Measurements from ENCODE around the gene IREB2. TPM values are rescaled to one million over a fixed set of nuclear protein-coding genes. Genes with fewer than 3 reads are reported as not detected.

The IREB2 gene, protein sequence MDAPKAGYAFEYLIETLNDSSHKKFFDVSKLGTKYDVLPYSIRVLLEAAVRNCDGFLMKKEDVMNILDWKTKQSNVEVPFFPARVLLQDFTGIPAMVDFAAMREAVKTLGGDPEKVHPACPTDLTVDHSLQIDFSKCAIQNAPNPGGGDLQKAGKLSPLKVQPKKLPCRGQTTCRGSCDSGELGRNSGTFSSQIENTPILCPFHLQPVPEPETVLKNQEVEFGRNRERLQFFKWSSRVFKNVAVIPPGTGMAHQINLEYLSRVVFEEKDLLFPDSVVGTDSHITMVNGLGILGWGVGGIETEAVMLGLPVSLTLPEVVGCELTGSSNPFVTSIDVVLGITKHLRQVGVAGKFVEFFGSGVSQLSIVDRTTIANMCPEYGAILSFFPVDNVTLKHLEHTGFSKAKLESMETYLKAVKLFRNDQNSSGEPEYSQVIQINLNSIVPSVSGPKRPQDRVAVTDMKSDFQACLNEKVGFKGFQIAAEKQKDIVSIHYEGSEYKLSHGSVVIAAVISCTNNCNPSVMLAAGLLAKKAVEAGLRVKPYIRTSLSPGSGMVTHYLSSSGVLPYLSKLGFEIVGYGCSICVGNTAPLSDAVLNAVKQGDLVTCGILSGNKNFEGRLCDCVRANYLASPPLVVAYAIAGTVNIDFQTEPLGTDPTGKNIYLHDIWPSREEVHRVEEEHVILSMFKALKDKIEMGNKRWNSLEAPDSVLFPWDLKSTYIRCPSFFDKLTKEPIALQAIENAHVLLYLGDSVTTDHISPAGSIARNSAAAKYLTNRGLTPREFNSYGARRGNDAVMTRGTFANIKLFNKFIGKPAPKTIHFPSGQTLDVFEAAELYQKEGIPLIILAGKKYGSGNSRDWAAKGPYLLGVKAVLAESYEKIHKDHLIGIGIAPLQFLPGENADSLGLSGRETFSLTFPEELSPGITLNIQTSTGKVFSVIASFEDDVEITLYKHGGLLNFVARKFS
- 10 to 100 TPM; 18.9 to 37.4 (median 22.0) TPM for total RNA-seq

DNA sequence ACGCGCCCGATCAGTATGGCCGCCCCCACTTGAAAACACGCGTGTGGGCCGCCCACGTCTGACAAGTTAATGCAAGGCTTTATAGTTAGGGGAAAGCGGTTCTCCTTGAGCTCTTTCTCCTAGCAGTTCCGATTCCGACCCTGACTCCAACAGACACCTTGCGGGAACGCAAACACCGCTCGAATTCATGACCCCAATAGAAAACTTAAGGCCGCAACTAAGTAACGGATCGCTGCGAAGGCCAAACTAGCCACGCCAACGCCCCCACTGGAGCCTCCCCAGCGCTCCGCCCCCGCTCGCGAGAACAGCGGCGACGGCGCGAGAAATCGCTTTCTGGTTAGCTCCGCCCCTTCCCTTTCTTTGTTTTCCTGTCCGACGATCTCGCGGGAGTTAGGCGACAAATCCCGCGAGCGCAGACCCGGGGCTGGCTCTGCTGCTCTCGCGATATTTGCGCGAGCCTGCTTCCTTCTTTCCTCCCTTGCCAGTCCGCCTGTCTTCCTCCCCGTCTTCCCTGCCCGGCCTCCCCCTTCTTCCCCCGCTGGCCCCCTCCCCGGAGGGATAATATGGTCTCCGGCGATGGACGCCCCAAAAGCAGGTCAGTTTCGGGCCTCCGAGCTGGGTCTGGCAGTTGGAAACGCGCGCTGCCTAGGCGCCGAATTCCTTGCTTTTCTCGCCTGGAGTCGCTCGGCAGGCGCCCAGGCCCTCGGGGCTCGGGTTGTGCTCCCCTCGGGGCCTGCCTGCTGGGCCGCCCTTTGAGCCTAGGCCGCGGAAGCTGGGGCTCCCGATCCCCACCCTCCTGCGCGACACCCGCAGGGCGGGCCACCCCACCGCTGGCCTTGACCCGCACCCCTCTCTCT lies at the start of gene IREB2:
IREB2 (plus strand) TSS at position 455 of the 857 bp plus-strand sequence; CDS start at position 577, 122 bp downstream.
- DNase-seq (peak; percentile 96 to 97), ATAC-seq (peak; percentile 92 to 94)
- Histone ChIP-seq H3K36me3 (peaks cover 0 to 20% of the 10 kb centered on the region in 2 donors), H3K27me3 (no peaks in the 10 kb centered on the region), H3K4me1 (peaks cover 42 to 51% of the 10 kb centered on the region in 2 donors), H3K9me3 (no peaks in the 10 kb centered on the region), H3K27ac (peak within 1 kb of the TSS; percentile 96 to 100 (median 98)), H3K4me3 (peak within 1 kb of the TSS; percentile 81 to 100 (median 92))
- TF ChIP-seq POLR2A (IDR thresholded peaks at IDR 0.05), result peak; percentile 45 to 54
- TF ChIP-seq, protein P1, sequence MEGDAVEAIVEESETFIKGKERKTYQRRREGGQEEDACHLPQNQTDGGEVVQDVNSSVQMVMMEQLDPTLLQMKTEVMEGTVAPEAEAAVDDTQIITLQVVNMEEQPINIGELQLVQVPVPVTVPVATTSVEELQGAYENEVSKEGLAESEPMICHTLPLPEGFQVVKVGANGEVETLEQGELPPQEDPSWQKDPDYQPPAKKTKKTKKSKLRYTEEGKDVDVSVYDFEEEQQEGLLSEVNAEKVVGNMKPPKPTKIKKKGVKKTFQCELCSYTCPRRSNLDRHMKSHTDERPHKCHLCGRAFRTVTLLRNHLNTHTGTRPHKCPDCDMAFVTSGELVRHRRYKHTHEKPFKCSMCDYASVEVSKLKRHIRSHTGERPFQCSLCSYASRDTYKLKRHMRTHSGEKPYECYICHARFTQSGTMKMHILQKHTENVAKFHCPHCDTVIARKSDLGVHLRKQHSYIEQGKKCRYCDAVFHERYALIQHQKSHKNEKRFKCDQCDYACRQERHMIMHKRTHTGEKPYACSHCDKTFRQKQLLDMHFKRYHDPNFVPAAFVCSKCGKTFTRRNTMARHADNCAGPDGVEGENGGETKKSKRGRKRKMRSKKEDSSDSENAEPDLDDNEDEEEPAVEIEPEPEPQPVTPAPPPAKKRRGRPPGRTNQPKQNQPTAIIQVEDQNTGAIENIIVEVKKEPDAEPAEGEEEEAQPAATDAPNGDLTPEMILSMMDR (IDR thresholded peaks at IDR 0.05 in 4 of 5, conservative IDR thresholded peaks at IDR 0.05 in 1 of 5), result peak in 1 of 5 experiments; percentile 24
- intact Hi-C loops (cut with DNase I; ENCODE audit: low total_unique reads) (loop anchor here (1.0 to 10.0 kb wide), 4 partner anchors 69 to 293 kb away; partner anchors contain the start of genes HYKK, IDH3A, PSMA4 and SKIC8), in situ Hi-C loops (cut with MboI; ENCODE audit: low sequenced_read_pairs in 4 of 4) (loop anchor here in 3 of 4 donors (10.0 to 25.0 kb wide), 4 partner anchors 133 to 476 kb away; partner anchors contain the start of genes CIB2 (in 2 of the 3) and IDH3A (in 2 of the 3))

DNA sequence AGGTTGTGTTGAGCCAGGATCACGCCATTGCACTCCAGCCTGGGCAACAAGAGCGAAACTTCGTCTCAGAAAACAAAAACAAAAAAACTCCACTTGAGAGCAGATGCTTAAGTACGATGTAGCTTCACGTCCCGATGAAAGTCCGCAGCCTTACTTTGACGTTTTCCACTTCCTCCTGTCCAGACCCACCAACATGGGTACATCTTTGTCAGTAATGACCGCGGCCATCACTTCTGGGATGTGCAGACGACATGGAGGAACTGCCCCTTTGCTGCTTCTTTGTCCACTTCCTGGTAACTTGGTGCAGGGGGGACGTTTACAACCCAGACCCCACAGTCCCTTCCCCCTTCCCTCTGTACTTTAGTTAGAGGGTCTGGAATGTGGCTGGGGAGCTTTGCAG lies 49.2 kb upstream of the IREB2 start:
- DNase-seq (no peak), ATAC-seq (no peak)
- in situ Hi-C loops (cut with MboI; ENCODE audit: low sequenced_read_pairs in 4 of 4) (no loop called here), intact Hi-C loops (cut with DNase I; ENCODE audit: low total_unique reads) (no loop called here)
- Histone ChIP-seq H3K4me3 (no peak overlapping the region), H3K9me3 (no peaks in the 10 kb centered on the region), H3K4me1 (no peaks in the 10 kb centered on the region), H3K27ac (no peak overlapping the region), H3K27me3 (peaks cover 0 to 18% (median 3%) of the 10 kb centered on the region in 3 donors), H3K36me3 (no peaks in the 10 kb centered on the region)
- no peak for TF ChIP-seq POLR2A (IDR thresholded peaks at IDR 0.05)
- TF ChIP-seq, protein P1 (IDR thresholded peaks at IDR 0.05 in 4 of 5, conservative IDR thresholded peaks at IDR 0.05 in 1 of 5), result no peak

DNA sequence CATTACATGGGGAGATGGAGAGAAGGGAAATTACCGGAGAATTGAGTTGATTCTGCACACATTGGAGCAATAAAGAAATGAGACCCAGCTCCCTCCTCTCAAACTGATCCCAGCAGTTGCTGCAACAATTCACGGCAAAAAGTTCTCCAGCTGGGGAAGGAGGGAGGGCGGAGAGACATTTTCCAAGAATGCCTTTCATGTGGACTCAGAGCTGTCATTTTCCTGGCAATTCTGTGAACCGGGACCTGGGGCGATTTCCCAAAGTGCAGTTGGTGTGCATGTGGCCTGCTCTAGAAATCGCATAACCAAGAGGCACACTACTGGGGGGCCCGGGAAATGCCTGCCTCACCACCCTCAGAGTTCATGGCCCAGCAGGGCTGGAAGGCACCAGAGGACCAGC lies 48.7 kb upstream of the IREB2 start:
- TF ChIP-seq, protein P1 (IDR thresholded peaks at IDR 0.05 in 4 of 5, conservative IDR thresholded peaks at IDR 0.05 in 1 of 5), result no peak
- TF ChIP-seq POLR2A (IDR thresholded peaks at IDR 0.05), result no peak
- Histone ChIP-seq H3K4me1 (no peaks in the 10 kb centered on the region), H3K36me3 (no peaks in the 10 kb centered on the region), H3K9me3 (no peaks in the 10 kb centered on the region), H3K27me3 (peaks cover 0 to 18% (median 3%) of the 10 kb centered on the region in 3 donors), H3K4me3 (no peak overlapping the region), H3K27ac (no peak overlapping the region)
- DNase-seq (no peak), ATAC-seq (no peak)
- intact Hi-C loops (cut with DNase I; ENCODE audit: low total_unique reads) (no loop called here), in situ Hi-C loops (cut with MboI; ENCODE audit: low sequenced_read_pairs in 4 of 4) (no loop called here)

DNA sequence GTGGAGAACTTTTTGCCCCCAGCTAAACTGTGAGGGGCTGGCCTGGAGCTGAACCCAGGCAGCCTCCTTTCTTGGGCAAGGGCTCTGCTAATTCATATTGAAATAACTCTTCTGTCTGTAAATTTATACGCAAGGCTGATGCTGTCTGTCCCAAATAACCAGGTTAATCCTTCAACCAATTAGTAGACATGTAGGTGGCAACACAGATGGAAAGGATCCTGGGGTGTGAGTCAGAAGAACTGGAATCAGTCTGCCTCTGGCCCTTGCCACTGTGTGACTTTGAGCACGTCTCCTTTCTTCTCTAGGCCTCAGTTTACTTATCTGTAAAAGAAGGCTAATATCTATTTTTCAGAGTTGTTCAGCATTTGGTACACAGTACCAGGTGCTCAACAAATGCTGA lies 48.3 kb upstream of the IREB2 start:
- ATAC-seq (no peak), DNase-seq (no peak)
- H3K9me3 ChIP-seq, result no peaks in the 10 kb centered on the region
- H3K27ac ChIP-seq, result no peak overlapping the region
- TF ChIP-seq, protein P1 (IDR thresholded peaks at IDR 0.05 in 4 of 5, conservative IDR thresholded peaks at IDR 0.05 in 1 of 5), result no peak
- no peak for TF ChIP-seq POLR2A (IDR thresholded peaks at IDR 0.05)
- in situ Hi-C loops (cut with MboI; ENCODE audit: low sequenced_read_pairs in 4 of 4) (no loop called here), intact Hi-C loops (cut with DNase I; ENCODE audit: low total_unique reads) (no loop called here)
- no peak overlapping the region for H3K4me3 ChIP-seq
- no peaks in the 10 kb centered on the region for H3K4me1 ChIP-seq
- peaks cover 0 to 18% (median 3%) of the 10 kb centered on the region in 3 donors for H3K27me3 ChIP-seq
- no peaks in the 10 kb centered on the region for H3K36me3 ChIP-seq

All from gastrocnemius medialis (tissue), 4 donors.